Measurements from ENCODE around the gene SMAD3.
"Not testable (repeated sequence)": the region's sequence is repeated elsewhere in the genome, so short reads cannot be mapped to it uniquely, and the experiment has no call there.

The SMAD3 gene

DNA sequence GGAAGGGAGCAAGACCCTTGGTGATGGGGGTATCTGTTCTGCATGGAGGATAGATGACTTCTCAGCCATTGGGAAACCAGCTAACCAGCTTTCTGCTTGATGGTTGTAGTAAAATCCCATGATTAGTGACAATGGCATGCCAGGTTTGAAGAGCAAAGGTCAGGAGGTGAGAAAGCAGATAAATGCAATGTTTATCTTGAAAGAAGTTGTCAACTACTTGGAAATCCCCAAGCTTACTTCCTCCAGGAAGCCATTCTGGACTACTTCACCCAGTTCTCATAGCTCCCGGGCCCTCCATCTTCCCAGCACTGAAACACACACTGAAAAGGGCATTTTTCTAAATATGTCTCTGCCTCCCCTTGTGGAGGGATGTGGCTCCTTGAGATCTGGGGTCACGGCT, 51.3 kb downstream of the SMAD3 start:
- Histone ChIP-seq H3K27me3 (no peaks in the 10 kb centered on the region), H3K36me3 (peaks cover 14% of the 10 kb centered on the region), H3K4me1 (peaks cover 87% of the 10 kb centered on the region), H3K27ac (peak overlapping the region; percentile 53), H3K4me2 (peak overlapping the region; percentile 87), H3K4me3 (peak overlapping the region; percentile 17; the same call in 1 of the 2 replicates), H3K9me3 (peaks cover 10% of the 10 kb centered on the region), H4K20me1 (peaks cover 88% of the 10 kb centered on the region), H3K9ac (no peak overlapping the region; the same call in 1 of the 2 replicates)
- TF ChIP-seq Cebpa-rat (IDR thresholded peaks at IDR 0.05), result no peak

DNA sequence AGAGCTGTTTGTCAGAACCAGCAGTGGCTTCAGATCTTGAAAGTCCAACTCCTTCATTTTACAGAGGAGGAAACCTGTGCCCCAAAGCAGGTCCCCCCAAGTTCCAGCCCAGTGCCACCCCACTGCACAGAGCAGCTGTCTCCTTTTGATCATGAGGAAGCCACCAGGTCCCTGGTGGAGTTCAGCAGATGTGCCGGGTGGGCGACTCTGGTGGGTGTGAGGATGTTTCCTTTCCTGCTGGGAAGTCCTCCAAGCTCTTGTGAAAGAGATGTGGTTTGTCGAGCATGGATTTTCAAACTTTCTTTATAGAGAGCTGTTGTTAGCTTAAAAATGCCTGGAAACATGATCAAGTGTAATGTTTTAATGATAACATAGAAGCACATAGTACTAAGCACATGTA, 52.0 kb downstream of the SMAD3 start:
- Histone ChIP-seq H3K27me3 (no peaks in the 10 kb centered on the region), H3K27ac (peak overlapping the region; percentile 53), H3K4me2 (peak overlapping the region; percentile 87), H4K20me1 (peaks cover 94% of the 10 kb centered on the region), H3K4me3 (peak overlapping the region; percentile 17; the same call in 1 of the 2 replicates), H3K9ac (peak overlapping the region; percentile 54; the same call in 1 of the 2 replicates), H3K4me1 (peaks cover 94% of the 10 kb centered on the region), H3K9me3 (0 out of 2 replicates have a peak, but pooled peaks cover 3% of the 10 kb centered on the region), H3K36me3 (peaks cover 13% of the 10 kb centered on the region)
- TF ChIP-seq Cebpa-rat (IDR thresholded peaks at IDR 0.05), result peak; percentile 71

DNA sequence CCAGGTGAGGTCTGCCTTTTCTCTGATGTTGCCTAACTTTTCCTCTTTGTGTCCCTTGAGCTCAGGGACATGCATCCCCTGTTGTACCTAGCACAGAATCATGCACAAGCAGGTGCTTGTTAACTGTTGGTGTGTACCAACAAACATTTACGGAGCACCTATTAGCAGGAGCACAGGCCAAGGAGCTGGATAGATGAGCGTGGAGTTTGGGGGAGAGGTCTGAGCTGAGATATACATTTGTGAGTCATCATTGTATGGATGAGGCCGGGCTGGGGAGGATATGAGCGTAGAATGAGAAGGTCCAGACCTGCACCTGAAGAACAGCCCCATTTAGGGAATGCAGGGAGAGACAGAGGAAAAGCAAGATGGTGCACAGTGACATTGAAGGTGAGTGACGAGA, 53.4 kb downstream of the SMAD3 start:
- Histone ChIP-seq H3K9ac (no peak overlapping the region), H3K9me3 (no peaks in the 10 kb centered on the region), H3K27ac (no peak overlapping the region), H3K4me2 (peak overlapping the region; percentile 87), H3K4me1 (peaks cover 100% of the 10 kb centered on the region), H3K4me3 (no peak overlapping the region), H3K27me3 (no peaks in the 10 kb centered on the region), H3K36me3 (peaks cover 9% of the 10 kb centered on the region), H4K20me1 (peaks cover 89% of the 10 kb centered on the region)
- no peak for TF ChIP-seq Cebpa-rat (IDR thresholded peaks at IDR 0.05)

DNA sequence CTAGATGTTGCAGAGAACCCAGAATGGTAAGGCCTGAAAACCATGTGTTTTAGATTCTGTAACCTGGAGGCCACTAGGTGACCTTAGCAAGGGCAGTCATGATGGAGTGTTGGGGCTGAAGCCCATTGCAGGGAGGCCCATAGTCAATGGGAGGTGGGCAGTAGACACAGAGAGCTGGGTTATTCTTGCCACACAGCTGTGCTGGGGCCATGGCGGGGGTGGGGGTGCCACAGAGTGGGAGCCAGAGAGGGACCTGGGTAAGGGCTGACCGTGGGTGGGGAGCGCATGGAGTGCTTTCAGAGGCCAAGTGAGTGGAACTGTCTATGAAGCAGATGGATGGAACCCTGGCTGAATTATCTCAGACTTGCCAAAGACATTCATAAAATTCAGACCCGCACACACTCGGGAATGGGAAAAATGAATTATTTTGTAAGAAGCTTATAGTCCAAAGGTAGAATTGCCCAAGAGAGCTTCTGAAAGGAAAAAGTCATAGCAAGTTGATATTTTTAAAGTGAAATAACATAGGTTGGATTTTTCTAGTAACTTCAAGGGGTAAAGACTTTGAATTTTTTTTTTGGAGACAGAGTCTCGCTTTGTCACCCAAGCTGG, 53.9 kb downstream of the SMAD3 start:
- Histone ChIP-seq H3K4me2 (peak overlapping the region; percentile 87), H3K9me3 (no peaks in the 10 kb centered on the region), H3K27ac (no peak overlapping the region), H3K4me3 (no peak overlapping the region), H4K20me1 (peaks cover 85% of the 10 kb centered on the region), H3K4me1 (peaks cover 100% of the 10 kb centered on the region), H3K27me3 (no peaks in the 10 kb centered on the region), H3K9ac (no peak overlapping the region), H3K36me3 (peaks cover 4% of the 10 kb centered on the region; the same call in 1 of the 2 replicates)
- TF ChIP-seq Cebpa-rat (IDR thresholded peaks at IDR 0.05), result no peak

DNA sequence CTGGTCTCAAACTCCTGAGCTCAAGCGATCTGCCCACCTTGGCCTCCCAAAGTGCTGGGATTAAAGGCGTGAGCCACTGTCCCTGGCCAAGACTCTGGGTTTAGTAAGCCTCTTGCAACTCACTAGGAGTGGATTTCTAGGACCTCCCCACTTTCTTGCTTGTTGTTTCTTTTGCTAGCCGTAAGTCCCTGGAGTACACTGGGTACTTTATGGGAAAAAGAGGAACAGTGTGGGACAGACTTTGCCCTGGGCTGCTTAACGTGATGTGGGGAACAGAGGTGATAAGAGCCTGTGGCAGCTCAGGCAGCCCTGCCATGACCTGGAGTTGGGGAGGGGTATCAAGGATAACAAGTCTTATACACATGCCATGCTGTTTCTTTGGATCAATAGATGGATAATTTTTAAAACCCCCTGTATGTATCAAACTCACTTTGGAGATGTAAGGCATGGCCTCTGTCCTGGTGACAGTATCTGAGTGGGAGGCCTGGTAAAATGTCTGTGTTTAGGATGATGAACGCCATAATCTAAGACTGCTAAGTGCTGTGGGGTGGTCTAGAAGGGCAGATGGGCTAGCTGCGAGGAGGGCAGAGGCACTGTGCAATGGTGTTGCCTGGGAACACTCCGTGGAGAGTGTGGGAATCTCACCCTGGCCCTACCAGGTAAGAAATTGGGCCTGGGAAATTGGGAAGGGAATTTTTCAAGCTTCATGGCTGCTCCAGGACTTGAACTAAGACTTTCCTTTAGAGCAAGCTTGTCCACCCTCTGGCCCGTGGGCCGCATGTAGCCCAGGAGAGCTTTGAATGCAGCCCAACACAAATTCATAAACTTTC, 54.8 kb downstream of the SMAD3 start:
- Histone ChIP-seq H3K9me3 (no peaks in the 10 kb centered on the region), H3K4me3 (no peak overlapping the region), H4K20me1 (peaks cover 85% of the 10 kb centered on the region), H3K27ac (peak overlapping the region; percentile 85), H3K4me1 (peaks cover 100% of the 10 kb centered on the region), H3K36me3 (no peaks in the 10 kb centered on the region; the same call in 1 of the 2 replicates), H3K9ac (peak overlapping the region; percentile 28; the same call in 1 of the 2 replicates), H3K4me2 (peak overlapping the region; percentile 87), H3K27me3 (no peaks in the 10 kb centered on the region)
- no peak for TF ChIP-seq Cebpa-rat (IDR thresholded peaks at IDR 0.05)

DNA sequence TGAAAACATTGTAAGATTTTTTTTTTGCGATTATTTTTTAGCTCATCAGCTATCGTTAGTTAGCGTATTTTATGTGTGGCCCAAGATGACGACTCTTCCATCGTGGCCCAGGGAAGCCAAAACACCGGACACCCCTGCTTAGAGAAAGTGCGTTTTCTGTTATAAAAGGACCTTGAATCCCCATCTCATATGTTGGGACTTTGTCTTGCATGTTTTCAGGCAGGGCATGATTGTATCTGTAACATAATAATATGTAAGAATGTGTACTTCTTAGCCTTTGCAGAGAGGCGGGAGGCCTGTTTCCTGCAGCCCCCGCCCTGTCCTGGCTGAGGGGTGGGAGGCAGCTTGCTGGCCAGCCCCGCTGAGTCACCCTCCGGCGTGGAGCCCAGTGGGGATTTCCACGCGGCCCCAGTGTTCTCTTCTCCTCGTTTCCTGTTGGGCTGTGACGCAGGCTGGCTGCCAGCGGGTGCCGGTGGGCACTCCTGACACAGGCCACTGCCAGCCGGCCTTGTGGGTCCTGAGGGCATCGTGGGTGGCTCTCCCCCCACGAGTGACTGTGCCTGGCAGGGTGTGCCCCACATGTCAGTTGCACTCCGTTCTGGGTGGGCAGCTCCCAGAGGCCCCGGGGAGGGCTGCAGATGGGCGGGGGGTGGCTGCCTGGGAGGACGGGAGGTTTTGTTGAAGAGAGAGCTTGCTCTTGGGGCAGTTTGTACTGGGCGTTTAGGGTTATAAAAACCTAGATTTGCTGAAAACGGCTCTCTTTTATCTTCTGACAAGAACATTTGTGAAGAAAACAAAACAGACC, 55.6 kb downstream of the SMAD3 start:
- TF ChIP-seq Cebpa-rat (IDR thresholded peaks at IDR 0.05), result no peak
- Histone ChIP-seq H3K27ac (peak overlapping the region; percentile 85), H3K9ac (peak overlapping the region; percentile 73), H3K4me2 (peak overlapping the region; percentile 87), H3K36me3 (no peaks in the 10 kb centered on the region; the same call in 1 of the 2 replicates), H3K4me3 (peak overlapping the region; percentile 32; the same call in 1 of the 2 replicates), H3K27me3 (no peaks in the 10 kb centered on the region), H3K9me3 (no peaks in the 10 kb centered on the region), H3K4me1 (peaks cover 100% of the 10 kb centered on the region), H4K20me1 (peaks cover 85% of the 10 kb centered on the region)

DNA sequence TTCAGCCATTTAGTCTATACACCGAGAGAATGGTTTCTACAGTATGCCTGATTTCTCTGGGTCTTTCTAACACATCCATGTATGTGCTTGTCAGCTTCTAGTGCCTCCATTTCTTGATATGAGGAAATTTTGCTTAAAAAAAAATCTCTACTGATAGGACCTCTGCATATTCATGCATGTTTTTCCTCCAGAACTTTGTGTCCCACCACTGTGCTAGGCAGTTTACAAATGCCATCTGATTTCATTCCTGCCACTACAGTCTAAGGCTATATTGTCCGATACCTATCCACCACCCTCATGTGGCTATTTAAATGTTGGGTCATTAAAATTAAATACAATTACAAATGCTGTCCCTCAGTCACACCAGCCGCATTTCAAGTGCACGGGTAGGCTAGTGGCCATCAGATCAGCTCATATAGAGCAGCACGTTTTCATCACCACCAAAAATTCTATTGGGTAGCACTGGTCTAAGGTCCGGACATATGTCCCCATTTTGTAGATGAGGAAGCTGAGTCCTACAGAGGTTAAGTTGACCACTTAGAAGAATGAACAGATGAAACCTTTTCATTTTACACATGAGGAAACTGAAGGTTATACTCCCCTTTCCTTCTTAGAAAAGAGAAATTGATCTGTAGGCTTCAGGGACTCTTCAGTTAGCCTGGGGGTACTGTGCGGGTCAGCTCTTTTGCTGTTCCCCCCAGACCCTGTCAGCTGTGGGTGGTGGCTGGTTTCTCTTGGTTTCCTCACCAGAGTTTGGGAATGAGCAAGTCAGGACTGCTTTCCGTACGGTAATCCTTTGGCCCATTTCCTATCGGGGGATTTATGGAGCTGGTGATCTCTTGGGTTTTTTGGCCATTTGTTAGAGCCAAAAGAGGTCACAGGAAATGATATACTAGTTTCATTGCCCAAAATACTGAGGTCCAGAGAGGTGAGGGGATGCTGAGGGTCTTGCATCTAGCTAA, 56.5 kb downstream of the SMAD3 start:
- Histone ChIP-seq H3K4me2 (peak overlapping the region; percentile 87), H3K4me3 (peak overlapping the region; percentile 32; the same call in 1 of the 2 replicates), H3K27me3 (no peaks in the 10 kb centered on the region), H3K36me3 (peaks cover 5% of the 10 kb centered on the region; the same call in 1 of the 2 replicates), H3K9me3 (no peaks in the 10 kb centered on the region), H4K20me1 (peaks cover 85% of the 10 kb centered on the region), H3K27ac (peak overlapping the region; percentile 85), H3K9ac (peak overlapping the region; percentile 73), H3K4me1 (peaks cover 100% of the 10 kb centered on the region)
- no peak for TF ChIP-seq Cebpa-rat (IDR thresholded peaks at IDR 0.05)

DNA sequence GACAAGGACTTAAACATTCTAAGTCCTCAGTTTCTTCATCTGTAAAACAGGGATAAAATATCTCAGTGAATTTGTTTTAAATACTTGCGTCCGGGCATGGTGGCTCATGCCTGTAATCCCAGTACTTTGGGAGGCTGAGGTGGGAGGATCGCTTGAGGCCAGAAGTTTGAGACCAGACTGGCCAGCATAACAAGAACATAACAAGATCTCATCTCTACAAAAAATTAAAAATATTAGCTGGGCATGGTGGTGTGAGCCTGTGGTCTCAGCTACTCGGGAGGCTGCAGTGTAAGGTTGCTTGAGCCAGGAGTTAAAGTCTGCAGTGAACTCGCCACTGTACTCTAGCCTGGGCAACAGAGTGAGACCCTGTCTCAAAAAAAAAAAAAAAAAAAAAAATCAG, 57.4 kb downstream of the SMAD3 start:
- peaks cover 85% of the 10 kb centered on the region for H4K20me1 ChIP-seq
- H3K27ac ChIP-seq, result peak overlapping the region; percentile 85
- H3K36me3 ChIP-seq, result peaks cover 11% of the 10 kb centered on the region; the same call in 1 of the 2 replicates
- peaks cover 100% of the 10 kb centered on the region for H3K4me1 ChIP-seq
- H3K4me3 ChIP-seq, H3K9me3 ChIP-seq, H3K27me3 ChIP-seq, H3K9ac ChIP-seq: not testable (repeated sequence)
- H3K4me2 ChIP-seq, result peak overlapping the region; percentile 87

DNA sequence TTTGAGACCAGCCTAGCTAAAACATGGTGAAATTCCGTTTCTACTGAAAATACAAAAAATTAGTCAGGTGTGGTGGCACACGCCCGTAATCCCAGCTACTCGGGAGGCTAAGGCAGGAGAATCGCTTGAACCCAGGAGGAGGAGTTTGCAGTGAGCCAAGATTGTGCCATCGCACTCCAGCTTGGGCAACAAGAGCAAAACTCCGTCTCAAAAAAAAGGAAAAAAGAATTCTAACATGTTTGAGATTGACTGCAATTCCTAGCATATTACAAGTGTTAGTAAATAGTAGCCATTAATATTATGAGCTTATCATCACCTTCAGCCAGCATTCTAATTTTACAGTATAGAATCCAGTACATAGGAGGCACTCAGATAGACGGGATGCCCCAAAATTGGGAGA, 57.9 kb downstream of the SMAD3 start:
- H3K27me3 ChIP-seq, H3K9ac ChIP-seq, H3K9me3 ChIP-seq, H3K4me3 ChIP-seq, H3K27ac ChIP-seq: not testable (repeated sequence)
- Histone ChIP-seq H3K4me2 (peak overlapping the region; percentile 92; the same call in 1 of the 2 replicates), H3K4me1 (peaks cover 100% of the 10 kb centered on the region), H3K36me3 (peaks cover 11% of the 10 kb centered on the region; the same call in 1 of the 2 replicates), H4K20me1 (peaks cover 85% of the 10 kb centered on the region)

Data from BLaER1 (cell line).